Trophoblast cell (in vitro differentiated cells and primary cell): Measurements from ENCODE around the gene HCN4.
A peak's percentile ranks its signal among the peaks of the same experiment; 100 is the strongest.

Experiments used
- DNase-seq, 2 donors: peaks; one replicate each; pipeline ENCODE4 v3.0.0-alpha.2; 2016
- H2AFZ ChIP-seq: 2 replicates; pipeline ENCODE4 v1.6.1; 2013; ENCODE audit warnings: low read length, moderate library complexity, mild to moderate bottlenecking; ENCODE audit not compliant: insufficient read depth, poor library complexity
- H2AK5ac ChIP-seq: 2 replicates; pipeline ENCODE4 v1.6.1; 2013; ENCODE audit warnings: mild to moderate bottlenecking, low read length
- H2BK120ac ChIP-seq: 2 replicates; pipeline ENCODE4 v1.6.1; 2013; ENCODE audit warnings: low read length, mild to moderate bottlenecking, moderate library complexity; ENCODE audit not compliant: insufficient read depth, poor library complexity
- H2BK12ac ChIP-seq: 2 replicates; pipeline ENCODE4 v1.6.1; 2013; ENCODE audit warnings: mild to moderate bottlenecking, low read length, moderate library complexity
- H2BK5ac ChIP-seq: 2 replicates; pipeline ENCODE4 v1.6.1; 2013; ENCODE audit warnings: low read length, low read depth, moderate library complexity, mild to moderate bottlenecking; ENCODE audit not compliant: poor library complexity
- H3K14ac ChIP-seq: 2 replicates; pipeline ENCODE4 v1.6.1; 2013; ENCODE audit warnings: mild to moderate bottlenecking, low read length
- H3K18ac ChIP-seq: 2 replicates; pipeline ENCODE4 v1.6.1; 2013; ENCODE audit warnings: mild to moderate bottlenecking, low read length
- H3K23ac ChIP-seq: 2 replicates; pipeline ENCODE4 v1.6.1; 2013; ENCODE audit warnings: low read length
- H3K27ac ChIP-seq: 2 replicates; pipeline ENCODE4 v1.5.1; 2013; ENCODE audit warnings: low read depth, mild to moderate bottlenecking, inconsistent platforms, low read length, moderate library complexity
- H3K27me3 ChIP-seq: 2 replicates; pipeline ENCODE4 v1.6.1; 2013; ENCODE audit warnings: inconsistent platforms, mild to moderate bottlenecking, low read length, moderate library complexity; ENCODE audit not compliant: insufficient read depth
- H3K36me3 ChIP-seq, 2 experiments: 1 replicate in 1 of 2; 2 replicates in 1 of 2; pipeline ENCODE4 v1.6.1; 2013; ENCODE audit warnings: low read length in 2 of 2, mild to moderate bottlenecking in 2 of 2, moderate library complexity in 1 of 2; ENCODE audit not compliant: insufficient read depth in 2 of 2, control insufficient read depth in 1 of 2
- H3K4ac ChIP-seq: 2 replicates; pipeline ENCODE4 v1.6.1; 2013; ENCODE audit warnings: low read depth, mild to moderate bottlenecking, low read length, moderate library complexity
- H3K4me1 ChIP-seq, 2 experiments: 1 replicate in 1 of 2; 2 replicates in 1 of 2; pipeline ENCODE4 v1.6.1; 2013; ENCODE audit warnings: low read length in 2 of 2, mild to moderate bottlenecking in 2 of 2, moderate library complexity in 1 of 2; ENCODE audit not compliant: insufficient read depth in 2 of 2, control insufficient read depth in 1 of 2
- H3K4me2 ChIP-seq: 2 replicates; pipeline ENCODE4 v1.6.1; 2013; ENCODE audit warnings: inconsistent platforms, mild to moderate bottlenecking, low read length, moderate library complexity
- H3K4me3 ChIP-seq: 2 replicates; pipeline ENCODE4 v1.5.1; 2013; ENCODE audit warnings: mild to moderate bottlenecking, low read depth, low read length, inconsistent platforms
- H3K79me1 ChIP-seq: one replicate; pipeline ENCODE4 v1.6.1; 2013; ENCODE audit warnings: low read length
- H3K79me2 ChIP-seq: 2 replicates; pipeline ENCODE4 v1.6.1; 2013; ENCODE audit warnings: low read length, mild to moderate bottlenecking; ENCODE audit not compliant: control insufficient read depth, insufficient read depth, poor library complexity
- H3K9ac ChIP-seq: 2 replicates; pipeline ENCODE4 v1.6.1; 2013; ENCODE audit warnings: mild to moderate bottlenecking, low read length
- H3K9me3 ChIP-seq: 2 replicates; pipeline ENCODE4 v1.6.1; 2013; ENCODE audit warnings: low read depth, mild to moderate bottlenecking, control low read depth, inconsistent platforms, low read length; ENCODE audit not compliant: insufficient read depth
- H4K12ac ChIP-seq: 2 replicates; pipeline ENCODE4 v1.6.1; 2013; ENCODE audit warnings: low read depth, mild to moderate bottlenecking, low read length, moderate library complexity
- H4K8ac ChIP-seq: 2 replicates; pipeline ENCODE4 v1.6.1; 2013; ENCODE audit warnings: low read depth, mild to moderate bottlenecking, low read length, moderate library complexity
- H4K91ac ChIP-seq: one replicate; pipeline ENCODE4 v1.6.1; 2013; ENCODE audit warnings: low read depth, mild to moderate bottlenecking, low read length, moderate library complexity
- WGBS: extraction: QIAGEN DNeasy Blood & Tissue Kit; methylation state at CpG from one replicate; pipeline ENCODE4 v1.1.7; 2013; ENCODE audit warnings: missing lambda C conversion rate; ENCODE audit not compliant: insufficient read length, insufficient coverage; ENCODE audit errors: extremely low coverage; 5-methylcytosine and 5-hydroxymethylcytosine counted together

Gene HCN4

DNA sequence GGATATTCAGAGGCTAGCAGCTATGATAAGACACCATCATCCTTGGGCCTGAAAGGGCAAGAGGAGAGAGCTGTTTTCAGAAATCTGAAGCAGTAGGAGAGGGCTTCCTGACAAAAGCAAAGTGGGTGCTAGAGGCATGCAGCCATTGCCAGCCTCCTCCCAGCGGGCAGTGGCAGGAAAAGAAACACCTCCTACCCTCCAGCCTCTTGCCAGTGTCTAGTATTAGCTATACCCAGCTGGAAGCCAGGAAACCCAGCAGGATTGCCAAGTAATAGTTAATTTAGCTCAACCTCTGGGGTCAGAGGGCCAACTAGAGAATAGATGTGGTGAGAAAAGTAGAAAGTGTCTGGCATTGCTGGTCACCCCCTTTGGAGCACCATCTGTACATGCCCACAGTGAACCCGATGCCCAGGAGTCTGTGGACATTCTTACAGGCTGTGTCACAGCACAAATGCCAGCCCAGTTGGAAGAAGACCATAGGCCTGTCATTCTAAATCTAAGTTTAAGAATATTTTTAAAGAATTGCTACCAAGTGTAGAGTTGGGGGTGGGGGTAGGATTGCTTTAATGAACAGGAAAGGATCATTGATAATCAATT, 85.3 kb downstream of the HCN4 start:
- no CpG with 5 or more reads among the region's 2 CpGs for WGBS
- H3K14ac ChIP-seq, result no peak overlapping the region
- no peak overlapping the region for H4K8ac ChIP-seq
- DNase-seq, result no peak
- no peak overlapping the region for H4K12ac ChIP-seq
- no peak overlapping the region for H3K4me3 ChIP-seq
- H3K4ac ChIP-seq, result no peak overlapping the region
- no peak overlapping the region for H2BK120ac ChIP-seq
- H3K4me1 ChIP-seq, result peaks cover 0 to 4% of the 10 kb centered on the region in 2 experiments
- no peak overlapping the region for H3K23ac ChIP-seq
- H3K9ac ChIP-seq, result no peak overlapping the region
- no peak overlapping the region for H4K91ac ChIP-seq
- no peaks in the 10 kb centered on the region for H3K79me2 ChIP-seq
- H3K36me3 ChIP-seq, result peaks cover 0 to 2% of the 10 kb centered on the region in 2 experiments
- H3K27ac ChIP-seq, result no peak overlapping the region
- H3K9me3 ChIP-seq, result no peaks in the 10 kb centered on the region
- H3K27me3 ChIP-seq, result no peaks in the 10 kb centered on the region
- H3K79me1 ChIP-seq, result no peaks in the 10 kb centered on the region
- H2AFZ ChIP-seq, result no peak overlapping the region
- H3K18ac ChIP-seq, result no peak overlapping the region
- no peak overlapping the region for H2BK12ac ChIP-seq
- no peak overlapping the region for H3K4me2 ChIP-seq
- no peak overlapping the region for H2BK5ac ChIP-seq
- H2AK5ac ChIP-seq, result no peak overlapping the region

DNA sequence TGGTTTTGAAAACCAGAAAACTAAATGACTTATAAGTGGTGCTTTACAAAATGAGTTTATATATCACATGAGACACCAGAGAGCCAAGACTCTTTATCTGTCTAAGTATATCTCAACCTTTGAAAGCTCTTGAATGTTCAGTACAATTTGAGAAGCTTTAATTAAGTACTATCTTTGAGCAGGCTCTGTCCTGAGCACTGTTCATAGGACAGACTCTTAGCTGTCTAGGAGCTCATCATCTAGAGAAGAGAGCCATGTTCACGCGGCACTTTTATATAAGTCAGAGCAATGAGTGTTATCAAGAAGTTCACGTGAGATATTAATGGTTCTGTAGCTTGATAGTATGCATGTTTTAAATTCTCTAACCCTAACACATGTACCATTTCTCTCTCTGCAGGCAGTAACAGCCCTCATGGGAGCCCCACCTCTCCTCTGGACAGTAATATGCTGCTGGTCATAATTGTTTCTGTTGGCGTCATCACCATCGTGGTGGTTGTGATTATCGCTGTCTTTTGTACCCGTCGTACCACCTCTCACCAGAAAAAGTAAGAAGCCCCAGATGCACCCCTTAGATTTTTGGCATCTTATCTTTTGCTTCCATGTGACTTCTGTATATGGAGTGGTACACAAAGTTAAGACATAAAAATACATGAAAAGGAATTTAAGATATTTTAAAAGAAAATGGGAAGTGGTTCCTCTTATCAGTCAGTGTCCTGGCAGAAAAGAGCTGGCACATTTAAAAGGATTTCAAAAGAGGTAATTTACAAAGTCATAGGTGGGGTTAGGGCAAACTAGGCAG, 86.0 kb downstream of the HCN4 start:
- no peak overlapping the region for H3K4me3 ChIP-seq

DNA sequence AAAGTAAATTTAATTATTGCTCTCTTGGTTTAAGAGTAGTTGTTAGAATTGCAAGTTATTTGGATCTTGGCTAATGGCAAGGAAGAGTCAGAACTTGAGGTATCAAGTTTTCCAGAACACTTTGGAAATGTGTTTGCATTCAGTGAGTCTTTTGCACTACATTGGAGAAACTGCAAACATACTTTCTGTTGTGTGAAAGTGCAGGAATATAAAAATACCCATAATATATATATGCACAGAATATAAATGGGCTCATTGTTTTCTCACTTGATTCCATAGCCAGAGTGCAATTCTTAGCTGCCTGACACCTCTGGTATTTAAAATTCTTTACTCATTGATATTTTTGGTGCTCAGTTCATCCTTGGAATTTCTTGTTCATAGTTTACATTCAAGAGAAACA, 92.9 kb downstream of the HCN4 start:
- Histone ChIP-seq H3K18ac (no peak overlapping the region), H4K12ac (no peak overlapping the region), H3K79me2 (no peaks in the 10 kb centered on the region), H3K4me3 (no peak overlapping the region), H3K36me3 (no peaks in the 10 kb centered on the region), H2AK5ac (no peak overlapping the region), H3K4ac (no peak overlapping the region), H2BK5ac (no peak overlapping the region), H3K9ac (no peak overlapping the region), H3K14ac (no peak overlapping the region), H3K9me3 (no peaks in the 10 kb centered on the region), H3K23ac (no peak overlapping the region), H4K8ac (no peak overlapping the region), H2BK120ac (no peak overlapping the region), H2BK12ac (no peak overlapping the region), H3K27me3 (no peaks in the 10 kb centered on the region), H3K4me1 (no peaks in the 10 kb centered on the region), H3K4me2 (no peak overlapping the region), H2AFZ (no peak overlapping the region), H3K79me1 (no peaks in the 10 kb centered on the region), H3K27ac (no peak overlapping the region), H4K91ac (no peak overlapping the region)
- DNase-seq, result peak in 1 of 2 donors; percentile 65

More for the DNA sequence above, 86.0 kb downstream of the HCN4 start:
- no peak overlapping the region for H2BK5ac ChIP-seq
- H3K4ac ChIP-seq, result no peak overlapping the region
- no peak overlapping the region for H2BK12ac ChIP-seq
- H4K12ac ChIP-seq, result no peak overlapping the region
- peaks cover 0 to 4% of the 10 kb centered on the region in 2 experiments for H3K4me1 ChIP-seq
- no peak overlapping the region for H3K9ac ChIP-seq
- H3K14ac ChIP-seq, result no peak overlapping the region
- H4K91ac ChIP-seq, result no peak overlapping the region
- no peaks in the 10 kb centered on the region for H3K27me3 ChIP-seq
- no peaks in the 10 kb centered on the region for H3K79me2 ChIP-seq
- no peak overlapping the region for H2BK120ac ChIP-seq
- no CpG with 5 or more reads among the region's 8 CpGs for WGBS
- H3K36me3 ChIP-seq, result peaks cover 0 to 2% of the 10 kb centered on the region in 2 experiments
- H3K79me1 ChIP-seq, result no peaks in the 10 kb centered on the region
- no peak overlapping the region for H2AK5ac ChIP-seq
- no peak overlapping the region for H3K27ac ChIP-seq
- H2AFZ ChIP-seq, result no peak overlapping the region
- DNase-seq, result peak; percentile 56 to 82
- H3K4me2 ChIP-seq, result no peak overlapping the region
- no peaks in the 10 kb centered on the region for H3K9me3 ChIP-seq
- H4K8ac ChIP-seq, result no peak overlapping the region
- no peak overlapping the region for H3K23ac ChIP-seq
- no peak overlapping the region for H3K18ac ChIP-seq

DNA sequence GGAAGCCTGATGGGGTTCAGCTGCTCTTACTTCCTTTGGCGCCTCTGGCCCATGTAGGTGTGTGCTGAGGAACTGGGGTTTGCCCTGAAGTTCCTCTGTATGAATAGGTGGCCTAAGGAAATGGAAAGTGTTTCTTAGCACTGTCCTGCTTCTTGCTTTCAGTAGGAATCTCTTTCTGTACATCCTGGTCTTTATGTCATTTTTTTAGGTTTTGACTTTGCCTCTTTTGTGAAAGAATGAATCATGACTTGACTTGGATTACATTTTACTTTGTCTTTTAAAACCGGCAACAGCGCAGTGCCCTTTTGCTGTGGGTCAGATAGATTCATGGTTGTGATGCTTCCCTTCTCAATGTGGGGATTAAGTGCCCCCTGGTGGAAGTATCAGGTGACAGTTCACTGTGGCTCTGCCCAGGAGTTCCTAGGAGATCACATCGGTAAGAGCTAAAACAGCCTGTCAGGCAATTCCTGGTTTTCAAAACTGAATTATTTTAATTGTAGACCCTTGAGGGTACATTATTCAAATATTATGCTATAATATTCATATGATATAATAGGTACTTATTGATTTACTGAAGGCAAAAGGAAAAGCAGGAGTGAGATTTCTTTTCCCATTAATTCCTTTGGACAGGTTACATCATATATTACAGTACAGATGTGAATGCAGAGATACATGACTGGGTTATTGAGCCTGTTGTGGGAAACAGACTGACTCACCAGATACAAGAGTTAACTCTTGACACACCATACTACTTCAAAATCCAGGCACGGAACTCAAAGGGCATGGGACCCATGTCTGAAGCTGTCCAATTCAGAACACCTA, 95.4 kb downstream of the HCN4 start:
- no peak overlapping the region for H2BK120ac ChIP-seq
- H4K8ac ChIP-seq, result no peak overlapping the region
- no peak overlapping the region for H2AK5ac ChIP-seq
- no peak overlapping the region for H2AFZ ChIP-seq
- H3K4me1 ChIP-seq, result no peaks in the 10 kb centered on the region
- H3K36me3 ChIP-seq, result peaks cover 0 to 1% of the 10 kb centered on the region in 2 experiments
- no peak overlapping the region for H3K9ac ChIP-seq
- H2BK12ac ChIP-seq, result no peak overlapping the region
- H4K12ac ChIP-seq, result no peak overlapping the region
- no peak overlapping the region for H3K4ac ChIP-seq
- no peak overlapping the region for H3K23ac ChIP-seq
- no peak overlapping the region for H2BK5ac ChIP-seq
- H3K27me3 ChIP-seq, result no peaks in the 10 kb centered on the region
- no peaks in the 10 kb centered on the region for H3K79me2 ChIP-seq
- no CpG with 5 or more reads among the region's 5 CpGs for WGBS
- H3K14ac ChIP-seq, result no peak overlapping the region
- no peaks in the 10 kb centered on the region for H3K9me3 ChIP-seq
- H3K27ac ChIP-seq, result no peak overlapping the region
- no peak overlapping the region for H4K91ac ChIP-seq
- no peaks in the 10 kb centered on the region for H3K79me1 ChIP-seq
- no peak overlapping the region for H3K4me3 ChIP-seq
- DNase-seq, result peak; percentile 30 to 79
- no peak overlapping the region for H3K4me2 ChIP-seq
- H3K18ac ChIP-seq, result no peak overlapping the region
